GM23248 (cell line): ENCODE results near the gene PC. TPM values are rescaled to one million over a fixed set of nuclear protein-coding genes. Genes with fewer than 3 reads are reported as not detected.

ENCODE experiments used
- DNase-seq: peaks from one replicate; pipeline ENCODE4 v3.0.0-alpha.2; 2015
- H2AFZ ChIP-seq: fragments of 200-600 bp; sonication (generic); 2 replicates; pipeline ENCODE4 v1.6.1; 2016; ENCODE audit warnings: antibody characterized with exemption
- H3F3A ChIP-seq: fragments of 200-600 bp; sonication (generic); 2 replicates; pipeline ENCODE4 v1.6.1; 2016; ENCODE audit warnings: mild to moderate bottlenecking, antibody characterized with exemption, mixed run types; ENCODE audit not compliant: insufficient read depth
- H3K27ac ChIP-seq: fragments of 200-600 bp; sonication (generic); 2 replicates; pipeline ENCODE4 v1.5.1; 2016; ENCODE audit warnings: mild to moderate bottlenecking
- H3K27me3 ChIP-seq: fragments of 200-600 bp; sonication (generic); replicated peaks from 2 replicates; pipeline ENCODE4 v1.6.1; 2016; ENCODE audit warnings: mild to moderate bottlenecking; ENCODE audit not compliant: insufficient read depth
- H3K36me3 ChIP-seq: fragments of 200-600 bp; sonication (generic); 2 replicates; pipeline ENCODE4 v1.6.1; 2016; ENCODE audit warnings: low read depth, mild to moderate bottlenecking
- H3K4me1 ChIP-seq: fragments of 200-600 bp; sonication (generic); 2 replicates; pipeline ENCODE4 v1.6.1; 2016; ENCODE audit warnings: mild to moderate bottlenecking; ENCODE audit not compliant: insufficient read depth
- H3K4me2 ChIP-seq: fragments of 200-600 bp; sonication (generic); one replicate; pipeline ENCODE4 v1.6.1; 2016; ENCODE audit warnings: mild to moderate bottlenecking; ENCODE audit not compliant: unreplicated experiment
- H3K4me3 ChIP-seq: fragments of 200-600 bp; sonication (generic); 2 replicates; pipeline ENCODE4 v1.5.1; 2016; ENCODE audit warnings: mild to moderate bottlenecking
- H3K79me2 ChIP-seq: fragments of 200-600 bp; sonication (generic); 2 replicates; pipeline ENCODE4 v1.6.1; 2016; ENCODE audit warnings: mild to moderate bottlenecking; ENCODE audit not compliant: insufficient read depth
- H3K9ac ChIP-seq: fragments of 200-600 bp; sonication (generic); 2 replicates; pipeline ENCODE4 v1.6.1; 2016; ENCODE audit warnings: mild to moderate bottlenecking
- H3K9me2 ChIP-seq: fragments of 200-600 bp; sonication (generic); 2 replicates; pipeline ENCODE4 v1.6.1; 2016; ENCODE audit warnings: mixed run types, mild to moderate bottlenecking, moderate library complexity; ENCODE audit not compliant: insufficient read depth
- H3K9me3 ChIP-seq: fragments of 200-600 bp; sonication (generic); one replicate; pipeline ENCODE4 v1.6.1; 2017; ENCODE audit warnings: low read depth
- H4K20me1 ChIP-seq: fragments of 200-600 bp; sonication (generic); 2 replicates; pipeline ENCODE4 v1.6.0; 2016; ENCODE audit not compliant: insufficient read depth
- EZH2 ChIP-seq: fragments of 200-600 bp; sonication (generic); IDR thresholded peaks from 2 replicates; pipeline ENCODE4 v1.6.1; 2018; ENCODE audit warnings: antibody characterized with exemption, mild to moderate bottlenecking; ENCODE audit not compliant: insufficient read depth, poor library complexity, severe bottlenecking
- EZH2phosphoT487 ChIP-seq: fragments of 200-600 bp; sonication (generic); IDR thresholded peaks from 2 replicates; pipeline ENCODE4 v1.6.1; 2018; ENCODE audit warnings: antibody characterized with exemption, moderate library complexity, mild to moderate bottlenecking, low read depth; ENCODE audit not compliant: insufficient read depth
- WGBS, 2 experiments: methylation state at CpG; one replicate each; pipeline ENCODE4 v1.1.6; 2015 to 2017; ENCODE audit warnings: low lambda C conversion rate in 2 of 2, low coverage in 1 of 2; ENCODE audit errors: missing lambda C conversion rate in 2 of 2; 5-methylcytosine and 5-hydroxymethylcytosine counted together
- in situ Hi-C: fragments of 300-500 bp; cut with MboI; formaldehyde crosslinking; loops from 2 replicates; pipeline ENCODE4 v1.15.0; 2020
- polyA plus RNA-seq: library from polyadenylated mRNA; unstranded; fragments of >200 nt; fragmentation: Nextera tagmentation; extraction: Ambion mirVana; gene quantifications from 2 replicates; pipeline ENCODE4 v1.2.1, GENCODE V29; 2016
- total RNA-seq: library from RNA; depleted of rRNA; stranded (reverse); fragments of >200 nt; shearing (Covaris generic); gene quantifications from 2 replicates; pipeline ENCODE4 v1.2.3, GENCODE V29; 2014

Gene PC
- total and polyA plus RNA-seq, 2 experiments from 2014 or later = 16.4 to 16.6 TPM

DNA sequence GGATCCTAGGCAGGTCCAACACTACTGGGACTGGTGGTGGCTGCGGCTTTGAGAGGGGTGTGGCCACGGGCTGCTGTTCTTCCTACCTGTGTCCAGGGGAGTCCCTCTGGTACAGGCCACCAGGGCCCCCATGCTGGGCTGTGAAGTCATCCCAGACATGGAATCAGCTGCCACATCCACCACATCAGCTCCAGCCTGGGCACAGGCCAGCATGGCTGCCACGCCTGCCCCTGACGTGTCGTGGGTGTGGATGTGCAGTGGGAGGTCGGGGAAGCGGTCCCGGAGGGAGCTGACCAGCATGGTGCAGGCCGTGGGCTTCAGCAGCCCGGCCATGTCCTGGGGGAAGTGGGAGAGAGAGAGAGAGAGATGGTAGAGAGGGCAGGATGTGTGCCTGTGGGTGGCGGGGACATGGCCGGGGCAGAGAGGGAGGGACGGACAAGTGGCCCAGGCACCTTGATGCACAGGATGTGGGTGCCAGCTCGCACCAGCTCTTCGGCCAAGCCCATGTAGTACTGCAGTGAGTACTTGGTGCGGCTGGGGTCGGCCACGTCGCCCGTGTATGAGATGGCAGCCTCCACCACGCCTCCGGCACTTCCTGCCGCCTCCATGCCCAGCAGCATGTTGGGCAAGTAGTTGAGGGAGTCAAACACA lies 107.5 kb downstream of the PC start:
- H3K9me3 ChIP-seq = no peaks in the 10 kb centered on the region
- in situ Hi-C loops = no loop called here
- H3K27ac ChIP-seq = no peak overlapping the region
- H3K36me3 ChIP-seq = no peaks in the 10 kb centered on the region
- no peak overlapping the region for H3K4me3 ChIP-seq
- H3K9me2 ChIP-seq = no peaks in the 10 kb centered on the region
- H4K20me1 ChIP-seq = no peaks in the 10 kb centered on the region
- H2AFZ ChIP-seq = no peak overlapping the region
- DNase-seq = no peak
- no peaks in the 10 kb centered on the region for H3K27me3 ChIP-seq
- H3K79me2 ChIP-seq = peaks cover 4% of the 10 kb centered on the region; the same call in 1 of the 2 replicates
- no peak overlapping the region for H3K4me2 ChIP-seq
- TF ChIP-seq EZH2phosphoT487 (no peak), EZH2 (no peak)
- H3K4me1 ChIP-seq = peaks cover 5% of the 10 kb centered on the region; the same call in 1 of the 2 replicates
- H3K9ac ChIP-seq = no peak overlapping the region
- 86 to 89% methylated on average over 17 to 23 of the region's 23 CpGs for WGBS, 2 experiments
- H3F3A ChIP-seq = no peaks in the 10 kb centered on the region

GRCh38 chr11:66850235-66850587 lies 108.0 kb downstream of the PC start:
- no peaks in the 10 kb centered on the region for H3K9me3 ChIP-seq
- no peaks in the 10 kb centered on the region for H3F3A ChIP-seq
- H4K20me1 ChIP-seq = no peaks in the 10 kb centered on the region
- H3K9ac ChIP-seq = no peak overlapping the region
- H3K79me2 ChIP-seq = peaks cover 9% of the 10 kb centered on the region
- no peak for TF ChIP-seq EZH2phosphoT487
- TF ChIP-seq EZH2 = no peak
- no peak overlapping the region for H2AFZ ChIP-seq
- 91 to 93% methylated on average over 10 of the region's 10 CpGs for WGBS, 2 experiments
- no peak overlapping the region for H3K27ac ChIP-seq
- DNase-seq = no peak
- no peaks in the 10 kb centered on the region for H3K27me3 ChIP-seq
- in situ Hi-C loops = no loop called here
- no peaks in the 10 kb centered on the region for H3K9me2 ChIP-seq
- H3K4me1 ChIP-seq = no peaks in the 10 kb centered on the region
- no peak overlapping the region for H3K4me2 ChIP-seq
- H3K4me3 ChIP-seq = no peak overlapping the region
- no peaks in the 10 kb centered on the region for H3K36me3 ChIP-seq

DNA sequence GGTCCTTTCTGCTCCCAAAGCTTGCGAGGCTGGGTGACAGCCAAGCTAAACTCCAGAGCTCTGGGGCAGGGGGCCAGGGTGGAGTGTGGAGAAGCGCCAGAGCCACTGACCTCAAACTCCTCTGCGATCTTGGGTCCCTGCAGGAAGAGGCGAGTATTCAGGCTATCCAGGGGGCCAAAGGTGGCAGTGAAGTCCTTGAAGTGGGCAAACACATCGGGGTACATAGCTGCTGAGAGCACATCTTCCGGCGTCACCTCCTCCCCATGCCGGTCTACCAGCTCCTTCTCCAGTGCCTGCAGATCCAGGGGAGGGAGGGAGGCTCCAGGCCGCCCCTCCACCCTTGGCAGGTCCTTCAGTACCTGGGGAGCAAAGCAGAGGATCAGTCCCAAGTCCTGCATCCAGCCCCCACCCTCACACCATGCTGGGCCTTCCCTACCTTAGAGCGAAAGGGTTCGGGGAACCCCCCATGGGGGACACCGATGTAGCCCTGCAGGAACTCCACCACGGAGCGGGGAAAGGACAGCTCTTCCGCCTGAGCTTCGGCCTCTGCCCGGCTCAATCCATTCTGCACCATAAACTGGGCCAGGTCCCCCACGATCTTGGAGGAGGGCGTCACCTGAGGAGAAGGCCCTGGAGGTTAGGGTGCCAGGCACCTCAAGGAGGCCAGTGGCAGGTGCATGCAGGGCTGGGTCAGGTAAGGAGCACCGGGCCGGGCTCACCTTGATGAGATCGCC lies 108.5 kb downstream of the PC start:
- no peaks in the 10 kb centered on the region for H3K36me3 ChIP-seq
- H3K27me3 ChIP-seq = no peaks in the 10 kb centered on the region
- H3K79me2 ChIP-seq = peaks cover 15% of the 10 kb centered on the region
- no peaks in the 10 kb centered on the region for H4K20me1 ChIP-seq
- no peaks in the 10 kb centered on the region for H3K9me3 ChIP-seq
- no peak for DNase-seq
- TF ChIP-seq EZH2 = no peak
- TF ChIP-seq EZH2phosphoT487 = no peak
- H3F3A ChIP-seq = no peaks in the 10 kb centered on the region
- 86 to 88% methylated on average over 22 of the region's 22 CpGs for WGBS, 2 experiments
- H3K4me1 ChIP-seq = no peaks in the 10 kb centered on the region; the same call in 1 of the 2 replicates
- H3K27ac ChIP-seq = no peak overlapping the region
- no peak overlapping the region for H3K9ac ChIP-seq
- no peak overlapping the region for H3K4me3 ChIP-seq
- H3K9me2 ChIP-seq = no peaks in the 10 kb centered on the region
- in situ Hi-C loops = loop anchor here (25.0 kb wide), 1 partner anchor 262 kb away; the partner anchor contains the start of genes CCDC87 and CCS
- no peak overlapping the region for H2AFZ ChIP-seq
- H3K4me2 ChIP-seq = no peak overlapping the region

DNA sequence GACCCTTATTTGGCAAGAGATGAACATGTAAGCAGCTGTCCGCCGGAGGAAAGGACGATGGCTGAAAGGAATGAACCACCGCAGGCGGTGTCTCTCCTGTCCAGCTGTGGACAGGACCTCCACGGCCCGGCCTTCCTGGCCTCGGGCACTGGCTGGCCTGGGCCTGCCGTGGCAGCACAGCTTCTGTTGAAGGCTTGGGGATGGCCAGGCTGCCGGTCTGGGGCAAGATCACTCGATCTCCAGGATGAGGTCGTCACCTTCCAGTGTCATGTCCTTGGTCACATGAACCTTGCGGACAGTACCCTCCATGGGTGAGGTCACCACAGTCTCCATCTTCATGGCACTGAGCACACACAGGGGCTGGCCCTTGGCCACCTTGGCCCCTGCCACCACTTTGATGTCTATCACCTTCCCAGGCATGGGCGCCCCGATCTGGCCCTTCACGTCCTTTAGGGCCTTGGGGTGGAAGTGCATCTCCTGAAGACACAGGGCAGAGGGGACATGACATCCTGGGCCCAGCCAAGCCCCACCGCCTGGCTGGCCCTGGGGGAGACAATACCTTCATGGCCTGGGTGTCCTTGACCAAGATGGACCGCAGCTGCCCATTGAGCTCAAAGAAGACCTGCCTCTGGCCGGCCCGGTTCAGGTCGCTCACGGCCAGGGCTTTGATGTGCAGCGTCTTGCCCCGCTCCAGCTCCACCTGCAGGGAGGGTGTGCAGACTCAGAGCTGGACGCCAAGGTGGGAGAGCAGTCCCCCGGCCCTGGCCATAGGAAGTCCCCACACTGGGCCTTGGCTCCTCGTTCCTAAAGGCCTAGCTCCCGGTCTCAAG lies 109.3 kb downstream of the PC start:
- TF ChIP-seq EZH2 = no peak
- no peak for TF ChIP-seq EZH2phosphoT487
- H3K4me3 ChIP-seq = no peak overlapping the region
- H3K9ac ChIP-seq = no peak overlapping the region
- no peak overlapping the region for H3K4me2 ChIP-seq
- 82 to 85% methylated on average over 27 to 28 of the region's 28 CpGs for WGBS, 2 experiments
- DNase-seq = no peak
- no peaks in the 10 kb centered on the region for H3K9me2 ChIP-seq
- no peaks in the 10 kb centered on the region for H3F3A ChIP-seq
- H3K36me3 ChIP-seq = no peaks in the 10 kb centered on the region
- no peaks in the 10 kb centered on the region for H3K9me3 ChIP-seq
- in situ Hi-C loops = loop anchor here (25.0 kb wide), 1 partner anchor 262 kb away; the partner anchor contains the start of genes CCDC87 and CCS
- no peaks in the 10 kb centered on the region for H3K27me3 ChIP-seq
- no peak overlapping the region for H2AFZ ChIP-seq
- H3K27ac ChIP-seq = no peak overlapping the region
- H4K20me1 ChIP-seq = no peaks in the 10 kb centered on the region
- peaks cover 23% of the 10 kb centered on the region for H3K79me2 ChIP-seq
- no peaks in the 10 kb centered on the region; the same call in 1 of the 2 replicates for H3K4me1 ChIP-seq
